Fibroblast of mammary gland (primary cell): ENCODE results near the gene NDUFB5.

Experiments
- DNase-seq: peaks from one replicate; pipeline ENCODE4 v3.0.0-alpha.2; 2010; ENCODE audit warnings: low read depth
- H3K4me3 ChIP-seq: 2 replicates; pipeline ENCODE4 v1.5.1; 2011; ENCODE audit warnings: low read depth, mild to moderate bottlenecking, low read length, moderate library complexity; ENCODE audit not compliant: control insufficient read depth
- TF ChIP-seq, protein P1 (sequence below): conservative IDR thresholded peaks from 2 replicates; pipeline ENCODE4 v1.5.1; 2011; ENCODE audit warnings: low read depth, low read length, inconsistent platforms; ENCODE audit not compliant: control insufficient read depth, insufficient read depth

The NDUFB5 gene

DNA sequence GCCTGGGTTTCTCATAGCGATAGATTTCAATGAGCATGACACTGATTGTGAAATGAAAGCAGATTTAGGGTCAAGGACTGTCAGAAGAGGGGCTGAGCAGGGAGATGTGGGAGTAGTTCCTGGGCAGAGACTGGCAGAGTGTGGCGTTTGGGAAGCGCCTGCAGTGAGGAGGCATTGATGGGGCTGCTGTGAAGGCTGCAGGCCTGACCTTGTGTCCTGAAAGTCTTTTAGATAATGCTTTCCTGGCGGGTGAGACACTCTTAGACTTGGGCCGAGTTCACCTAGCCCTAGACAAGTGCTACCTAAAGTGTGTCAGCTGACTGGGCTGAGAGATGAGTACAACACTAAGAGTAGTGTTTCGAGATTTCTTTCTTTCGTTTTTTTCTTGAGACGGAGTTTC is 68.9 kb downstream of the NDUFB5 start:
- DNase-seq: no peak
- H3K4me3 ChIP-seq: no peak overlapping the region
- TF ChIP-seq, protein P1, sequence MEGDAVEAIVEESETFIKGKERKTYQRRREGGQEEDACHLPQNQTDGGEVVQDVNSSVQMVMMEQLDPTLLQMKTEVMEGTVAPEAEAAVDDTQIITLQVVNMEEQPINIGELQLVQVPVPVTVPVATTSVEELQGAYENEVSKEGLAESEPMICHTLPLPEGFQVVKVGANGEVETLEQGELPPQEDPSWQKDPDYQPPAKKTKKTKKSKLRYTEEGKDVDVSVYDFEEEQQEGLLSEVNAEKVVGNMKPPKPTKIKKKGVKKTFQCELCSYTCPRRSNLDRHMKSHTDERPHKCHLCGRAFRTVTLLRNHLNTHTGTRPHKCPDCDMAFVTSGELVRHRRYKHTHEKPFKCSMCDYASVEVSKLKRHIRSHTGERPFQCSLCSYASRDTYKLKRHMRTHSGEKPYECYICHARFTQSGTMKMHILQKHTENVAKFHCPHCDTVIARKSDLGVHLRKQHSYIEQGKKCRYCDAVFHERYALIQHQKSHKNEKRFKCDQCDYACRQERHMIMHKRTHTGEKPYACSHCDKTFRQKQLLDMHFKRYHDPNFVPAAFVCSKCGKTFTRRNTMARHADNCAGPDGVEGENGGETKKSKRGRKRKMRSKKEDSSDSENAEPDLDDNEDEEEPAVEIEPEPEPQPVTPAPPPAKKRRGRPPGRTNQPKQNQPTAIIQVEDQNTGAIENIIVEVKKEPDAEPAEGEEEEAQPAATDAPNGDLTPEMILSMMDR: no peak

DNA sequence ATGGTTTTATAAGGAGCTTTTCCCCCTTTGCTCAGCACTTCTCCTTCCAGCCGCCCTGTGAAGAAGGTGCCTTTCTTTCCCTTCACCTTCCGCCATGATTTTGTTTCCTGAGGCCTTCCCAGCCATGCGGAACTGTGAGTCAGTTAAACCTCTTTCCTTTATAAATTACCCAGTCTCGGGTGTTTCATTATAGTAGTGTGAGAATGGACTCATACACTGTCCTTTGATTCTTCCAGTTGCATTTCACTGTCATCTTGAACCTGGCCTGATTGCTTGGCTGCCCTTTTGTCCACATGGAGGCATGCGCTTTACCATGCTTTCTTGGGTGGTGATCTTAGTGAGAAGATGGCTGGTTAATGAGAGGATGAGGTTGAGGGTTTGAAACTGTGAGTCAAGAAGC is 71.5 kb downstream of the NDUFB5 start:
- DNase-seq: no peak
- TF ChIP-seq, protein P1: no peak
- no peak overlapping the region for H3K4me3 ChIP-seq
